Body of pancreas (tissue), 4 donors: ENCODE measurements around the gene MAPK8IP1. TPM values are rescaled to one million over a fixed set of nuclear protein-coding genes. Genes with fewer than 3 reads are reported as not detected.
A peak's percentile ranks its signal among the peaks of the same experiment; 100 is the strongest.

Experiments used
- ATAC-seq: fragments of 150-250 bp; one replicate; pipeline ENCODE4 v1.9.1; 2016
- DNase-seq, 4 donors: peaks; one replicate each; pipeline ENCODE4 v3.0.0-alpha.2; 2019
- H3K27ac ChIP-seq, 4 donors: fragments of 200-600 bp; sonication (generic); 1 replicate in 3 of 4; 2 replicates in 1 of 4; pipeline versions ENCODE4 v1.5.1 to v1.6.1; 2016 to 2019; ENCODE audit warnings: mild to moderate bottlenecking in 1 of 4, mixed read lengths in 1 of 4, moderate library complexity in 1 of 4
- H3K27me3 ChIP-seq, 2 donors: fragments of 200-600 bp; sonication (generic); one replicate each; pipeline ENCODE4 v1.6.0; 2016; ENCODE audit warnings: mild to moderate bottlenecking in 1 of 2
- H3K36me3 ChIP-seq, 2 donors: fragments of 200-600 bp; sonication (generic); replicated peaks in 1 of 2; 2 replicates each; pipeline ENCODE4 v1.5.1; 2016; ENCODE audit warnings: low read depth in 2 of 2; ENCODE audit not compliant: insufficient read depth in 1 of 2
- H3K4me1 ChIP-seq: fragments of 200-600 bp; sonication (generic); one replicate; pipeline ENCODE4 v1.6.0; 2016
- H3K4me3 ChIP-seq, 2 donors: fragments of 200-600 bp; sonication (generic); 1 replicate in 1 of 2; 2 replicates in 1 of 2; pipeline ENCODE4 v1.5.1; 2016 to 2019
- H3K9me3 ChIP-seq, 3 donors: fragments of 200-600 bp; sonication (generic); 1 replicate in 2 of 3; 2 replicates in 1 of 3; pipeline ENCODE4 v1.5.1; 2016
- POLR2A ChIP-seq, 3 donors: fragments of 450-650 bp; IDR thresholded peaks; one replicate each; pipeline ENCODE4 v1.6.1; 2016; ENCODE audit warnings: antibody characterized with exemption in 3 of 3, mild to moderate bottlenecking in 2 of 3
- WGBS, 2 donors: methylation state at CpG; one replicate each; pipeline ENCODE4 v1.1.5; 2017; 5-methylcytosine and 5-hydroxymethylcytosine counted together
- intact Hi-C: fragments of 100-400 bp; cut with DNase I; formaldehyde crosslinking; loops from one replicate; pipeline ENCODE4 v1.15.1; 2023
- total RNA-seq, 2 donors: library from RNA; depleted of rRNA; stranded (reverse); fragments of >200 nt; gene quantifications; one replicate each; pipeline ENCODE4 v1.1.0, GENCODE V29; 2016
- TF ChIP-seq, protein P1 (sequence below), 7 experiments: fragments of 450-650 bp in 4 of 7; fragments of 200-600 bp in 3 of 7; sonication (generic) in 3 of 7; IDR thresholded peaks; one replicate each; pipeline ENCODE4 v1.5.1; 2016 to 2019; ENCODE audit warnings: antibody characterized with exemption in 7 of 7

The MAPK8IP1 gene
- total RNA-seq, 2 donors from 2014 or later, result 23.7 to 32.4 TPM

- no peak for TF ChIP-seq POLR2A (IDR thresholded peaks at IDR 0.05)
- TF ChIP-seq, protein P1, sequence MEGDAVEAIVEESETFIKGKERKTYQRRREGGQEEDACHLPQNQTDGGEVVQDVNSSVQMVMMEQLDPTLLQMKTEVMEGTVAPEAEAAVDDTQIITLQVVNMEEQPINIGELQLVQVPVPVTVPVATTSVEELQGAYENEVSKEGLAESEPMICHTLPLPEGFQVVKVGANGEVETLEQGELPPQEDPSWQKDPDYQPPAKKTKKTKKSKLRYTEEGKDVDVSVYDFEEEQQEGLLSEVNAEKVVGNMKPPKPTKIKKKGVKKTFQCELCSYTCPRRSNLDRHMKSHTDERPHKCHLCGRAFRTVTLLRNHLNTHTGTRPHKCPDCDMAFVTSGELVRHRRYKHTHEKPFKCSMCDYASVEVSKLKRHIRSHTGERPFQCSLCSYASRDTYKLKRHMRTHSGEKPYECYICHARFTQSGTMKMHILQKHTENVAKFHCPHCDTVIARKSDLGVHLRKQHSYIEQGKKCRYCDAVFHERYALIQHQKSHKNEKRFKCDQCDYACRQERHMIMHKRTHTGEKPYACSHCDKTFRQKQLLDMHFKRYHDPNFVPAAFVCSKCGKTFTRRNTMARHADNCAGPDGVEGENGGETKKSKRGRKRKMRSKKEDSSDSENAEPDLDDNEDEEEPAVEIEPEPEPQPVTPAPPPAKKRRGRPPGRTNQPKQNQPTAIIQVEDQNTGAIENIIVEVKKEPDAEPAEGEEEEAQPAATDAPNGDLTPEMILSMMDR (IDR thresholded peaks at IDR 0.05), result no peak
- H3K27ac ChIP-seq, result peak overlapping the region in 1 of 4 donors; percentile 25
These were observed 44.1 kb downstream of the MAPK8IP1 start for GRCh38 chr11:45929486-45930030.

GRCh38 chr11:45930031-45930794 lies 44.8 kb downstream of the MAPK8IP1 start:
- no peaks in the 10 kb centered on the region for H3K9me3 ChIP-seq
- H3K27ac ChIP-seq, result peak overlapping the region in 2 of 4 donors; percentile 25 to 39
- peak; percentile 25 for ATAC-seq
- intact Hi-C loops, result no loop called here
- WGBS, 2 donors, result 51 to 55% methylated on average over 14 of the region's 14 CpGs
- no peak overlapping the region for H3K4me3 ChIP-seq
- no peaks in the 10 kb centered on the region for H3K27me3 ChIP-seq
- peaks cover 30% of the 10 kb centered on the region for H3K4me1 ChIP-seq
- TF ChIP-seq, protein P1 (IDR thresholded peaks at IDR 0.05), result no peak
- TF ChIP-seq POLR2A (IDR thresholded peaks at IDR 0.05), result no peak
- peak; percentile 53 to 78 (median 76) for DNase-seq
- H3K36me3 ChIP-seq, result peaks cover 0 to 7% of the 10 kb centered on the region in 2 donors

More at GRCh38 chr11:45929486-45930030, 44.1 kb downstream of the MAPK8IP1 start:
- DNase-seq (peak in 1 of 4 donors; percentile 11), ATAC-seq (no peak)
- no peaks in the 10 kb centered on the region for H3K9me3 ChIP-seq
- WGBS, 2 donors, result 77 to 79% methylated on average over 10 of the region's 10 CpGs
- no peak overlapping the region for H3K4me3 ChIP-seq
- H3K4me1 ChIP-seq, result peaks cover 24% of the 10 kb centered on the region
- no peaks in the 10 kb centered on the region for H3K27me3 ChIP-seq
- intact Hi-C loops, result no loop called here
- H3K36me3 ChIP-seq, result peaks cover 0 to 7% of the 10 kb centered on the region in 2 donors

DNA sequence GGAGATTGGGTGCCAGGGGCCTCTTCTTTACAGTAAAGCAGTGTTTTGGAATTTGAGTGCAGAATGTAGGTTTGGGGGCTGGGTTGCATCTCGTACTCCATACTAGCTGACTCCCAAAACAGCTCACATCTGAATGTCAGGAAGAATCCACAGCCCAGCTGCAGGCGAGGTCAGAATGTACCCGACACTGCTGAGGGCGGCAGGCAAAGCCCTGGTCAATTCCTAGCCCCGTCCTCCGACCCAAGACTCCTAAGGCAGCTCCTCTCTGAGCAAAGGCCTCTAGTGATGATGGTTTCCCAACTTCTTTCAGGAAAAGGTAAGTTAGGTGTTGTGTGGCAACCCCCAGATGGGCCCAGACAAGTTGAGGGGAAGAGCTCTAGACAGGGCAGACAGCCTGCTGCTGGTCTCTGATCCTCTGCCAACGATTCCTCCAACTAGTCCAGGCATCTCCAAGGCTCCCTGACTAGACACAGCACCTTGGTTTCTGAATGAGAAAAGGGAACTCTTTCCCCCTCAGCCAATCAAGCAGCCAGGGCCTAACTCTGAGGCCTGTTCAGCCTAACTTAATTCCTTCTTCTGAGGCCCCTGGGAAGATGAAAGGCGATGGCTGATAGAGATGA lies 45.6 kb downstream of the MAPK8IP1 start:
- TF ChIP-seq POLR2A (IDR thresholded peaks at IDR 0.05), result no peak
- TF ChIP-seq, protein P1 (IDR thresholded peaks at IDR 0.05), result no peak
- Histone ChIP-seq H3K4me1 (peaks cover 30% of the 10 kb centered on the region), H3K4me3 (no peak overlapping the region), H3K27ac (no peak overlapping the region), H3K27me3 (no peaks in the 10 kb centered on the region), H3K36me3 (peaks cover 0 to 10% of the 10 kb centered on the region in 2 donors), H3K9me3 (no peaks in the 10 kb centered on the region)
- DNase-seq, result no peak
- 84 to 94% methylated on average over 8 of the region's 8 CpGs for WGBS, 2 donors
- ATAC-seq, result no peak
- intact Hi-C loops, result no loop called here

GRCh38 chr11:45931739-45932138 lies 46.3 kb downstream of the MAPK8IP1 start:
- Histone ChIP-seq H3K4me1 (peaks cover 30% of the 10 kb centered on the region), H3K4me3 (no peak overlapping the region), H3K27me3 (no peaks in the 10 kb centered on the region), H3K36me3 (peaks cover 0 to 10% of the 10 kb centered on the region in 2 donors), H3K9me3 (no peaks in the 10 kb centered on the region), H3K27ac (no peak overlapping the region)
- intact Hi-C loops, result no loop called here
- 90 to 95% methylated on average over 10 of the region's 10 CpGs for WGBS, 2 donors
- TF ChIP-seq, protein P1 (IDR thresholded peaks at IDR 0.05), result no peak
- no peak for TF ChIP-seq POLR2A (IDR thresholded peaks at IDR 0.05)
- ATAC-seq, result no peak
- no peak for DNase-seq
